Progenitor cell of endocrine pancreas (in vitro differentiated cells): Measurements from ENCODE around the gene RREB1. TPM values are rescaled to one million over a fixed set of nuclear protein-coding genes. Genes with fewer than 3 reads are reported as not detected.

Source experiments
- DNase-seq: peaks from one replicate; pipeline ENCODE4 v3.0.0; 2021; ENCODE audit warnings: low spot score; ENCODE audit not compliant: unreplicated experiment
- H3K27ac Mint-ChIP-seq: 2 replicates; pipeline ENCODE4 v1.8.0; 2021; ENCODE audit warnings: mild to moderate bottlenecking, moderate library complexity, mixed read lengths
- H3K27me3 Mint-ChIP-seq: 2 replicates; pipeline ENCODE4 v1.8.0; 2021; ENCODE audit warnings: mixed read lengths
- H3K36me3 Mint-ChIP-seq: 2 replicates; pipeline ENCODE4 v1.8.0; 2022; ENCODE audit warnings: mixed read lengths; ENCODE audit not compliant: insufficient read depth
- H3K4me1 Mint-ChIP-seq: 2 replicates; pipeline ENCODE4 v1.8.0; 2021; ENCODE audit warnings: low read depth, mixed read lengths
- H3K4me3 Mint-ChIP-seq: 2 replicates; pipeline ENCODE4 v1.8.0; 2021; ENCODE audit warnings: low read depth, mild to moderate bottlenecking, moderate library complexity, mixed read lengths
- H3K9me3 Mint-ChIP-seq: 2 replicates; pipeline ENCODE4 v1.8.0; 2021; ENCODE audit warnings: low read depth, mixed read lengths
- total RNA-seq: library from RNA; stranded (reverse); gene quantifications from 2 replicates; pipeline ENCODE4 v1.2.1, GENCODE V29; 2021
- TF ChIP-seq, protein P1 (sequence below): fragments of 200-600 bp; sonication (generic); IDR thresholded peaks from one replicate; pipeline ENCODE4 v1.5.0; 2021; ENCODE audit warnings: antibody characterized with exemption, mild to moderate bottlenecking; ENCODE audit not compliant: unreplicated experiment

RREB1 gene
- total RNA-seq, 1 donor from 2014 or later = 71.7 TPM

DNA sequence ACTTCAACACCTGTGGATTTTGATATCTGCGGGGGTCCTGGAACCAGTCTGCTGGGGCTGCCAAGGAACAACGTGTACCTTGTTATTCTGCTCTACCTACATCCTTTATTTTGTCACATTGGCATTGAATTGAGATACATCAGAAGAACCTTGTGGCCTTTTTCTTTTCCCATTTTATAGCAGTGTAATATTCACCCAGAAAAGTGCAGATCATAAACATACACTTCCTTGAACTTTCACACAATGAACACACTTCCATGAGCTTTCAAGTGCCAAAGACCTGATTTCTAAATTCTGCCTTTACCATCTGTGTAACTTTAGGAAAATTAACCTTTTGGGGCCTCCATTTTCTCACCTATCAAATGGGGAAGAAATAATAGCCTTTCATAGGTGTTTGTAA, 29.9 kb upstream of the RREB1 start:
- Mint-ChIP-seq H3K27me3 (no peaks in the 10 kb centered on the region), H3K9me3 (no peaks in the 10 kb centered on the region), H3K36me3 (no peaks in the 10 kb centered on the region), H3K27ac (no peak overlapping the region), H3K4me1 (peaks cover 2% of the 10 kb centered on the region), H3K4me3 (no peak overlapping the region)
- TF ChIP-seq, protein P1, sequence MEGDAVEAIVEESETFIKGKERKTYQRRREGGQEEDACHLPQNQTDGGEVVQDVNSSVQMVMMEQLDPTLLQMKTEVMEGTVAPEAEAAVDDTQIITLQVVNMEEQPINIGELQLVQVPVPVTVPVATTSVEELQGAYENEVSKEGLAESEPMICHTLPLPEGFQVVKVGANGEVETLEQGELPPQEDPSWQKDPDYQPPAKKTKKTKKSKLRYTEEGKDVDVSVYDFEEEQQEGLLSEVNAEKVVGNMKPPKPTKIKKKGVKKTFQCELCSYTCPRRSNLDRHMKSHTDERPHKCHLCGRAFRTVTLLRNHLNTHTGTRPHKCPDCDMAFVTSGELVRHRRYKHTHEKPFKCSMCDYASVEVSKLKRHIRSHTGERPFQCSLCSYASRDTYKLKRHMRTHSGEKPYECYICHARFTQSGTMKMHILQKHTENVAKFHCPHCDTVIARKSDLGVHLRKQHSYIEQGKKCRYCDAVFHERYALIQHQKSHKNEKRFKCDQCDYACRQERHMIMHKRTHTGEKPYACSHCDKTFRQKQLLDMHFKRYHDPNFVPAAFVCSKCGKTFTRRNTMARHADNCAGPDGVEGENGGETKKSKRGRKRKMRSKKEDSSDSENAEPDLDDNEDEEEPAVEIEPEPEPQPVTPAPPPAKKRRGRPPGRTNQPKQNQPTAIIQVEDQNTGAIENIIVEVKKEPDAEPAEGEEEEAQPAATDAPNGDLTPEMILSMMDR = no peak
- DNase-seq = no peak

DNA sequence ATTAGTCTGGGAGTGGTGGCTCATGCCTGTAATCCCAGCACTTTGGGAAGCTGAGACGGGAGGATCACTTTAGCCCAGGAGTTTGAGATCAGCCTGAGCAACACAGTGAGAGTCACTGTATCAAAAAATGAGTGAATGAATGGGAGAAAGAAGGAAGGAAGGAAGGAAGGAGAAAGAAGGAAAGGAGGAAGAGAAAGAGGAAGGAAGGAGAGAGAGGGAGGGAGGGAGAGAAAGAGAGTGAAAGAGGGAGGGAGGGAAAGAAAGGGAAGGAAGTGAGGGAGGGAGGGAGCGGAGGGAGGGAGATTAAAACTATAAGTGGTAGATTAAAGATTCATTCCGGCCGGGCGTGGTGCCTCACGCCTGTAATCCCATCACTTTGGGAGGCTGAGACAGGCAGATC, 28.9 kb upstream of the RREB1 start:
- DNase-seq = no peak
- H3K27ac Mint-ChIP-seq = no peak overlapping the region

DNA sequence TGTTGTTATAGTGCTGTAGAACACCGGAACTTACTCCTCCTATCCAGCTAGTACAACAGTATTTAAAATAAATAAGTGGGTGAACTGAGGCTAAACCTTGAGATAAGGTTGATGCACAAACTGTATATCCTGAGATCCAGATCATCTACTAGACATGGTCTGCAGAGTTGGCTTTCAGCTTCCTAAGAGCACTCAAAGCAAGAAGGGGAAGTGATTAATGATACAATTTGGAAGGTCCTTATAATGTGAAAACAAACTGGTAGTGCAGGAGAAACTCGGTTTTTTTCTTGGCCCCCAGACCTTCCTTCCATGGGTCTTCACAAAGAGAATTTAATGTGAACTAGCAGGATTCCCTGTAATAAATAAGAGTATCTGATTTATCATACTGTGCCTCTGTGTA, 27.4 kb upstream of the RREB1 start:
- Mint-ChIP-seq H3K36me3 (no peaks in the 10 kb centered on the region), H3K4me1 (peaks cover 2% of the 10 kb centered on the region), H3K9me3 (no peaks in the 10 kb centered on the region), H3K27me3 (peaks cover 5% of the 10 kb centered on the region), H3K27ac (no peak overlapping the region), H3K4me3 (no peak overlapping the region)
- TF ChIP-seq, protein P1 = no peak
- no peak for DNase-seq

More for the DNA sequence above, 28.9 kb upstream of the RREB1 start:
- TF ChIP-seq, protein P1 = no peak
- H3K36me3 Mint-ChIP-seq = no peaks in the 10 kb centered on the region
- H3K4me1 Mint-ChIP-seq = peaks cover 2% of the 10 kb centered on the region
- H3K4me3 Mint-ChIP-seq = no peak overlapping the region
- no peaks in the 10 kb centered on the region for H3K27me3 Mint-ChIP-seq
- no peaks in the 10 kb centered on the region for H3K9me3 Mint-ChIP-seq

DNA sequence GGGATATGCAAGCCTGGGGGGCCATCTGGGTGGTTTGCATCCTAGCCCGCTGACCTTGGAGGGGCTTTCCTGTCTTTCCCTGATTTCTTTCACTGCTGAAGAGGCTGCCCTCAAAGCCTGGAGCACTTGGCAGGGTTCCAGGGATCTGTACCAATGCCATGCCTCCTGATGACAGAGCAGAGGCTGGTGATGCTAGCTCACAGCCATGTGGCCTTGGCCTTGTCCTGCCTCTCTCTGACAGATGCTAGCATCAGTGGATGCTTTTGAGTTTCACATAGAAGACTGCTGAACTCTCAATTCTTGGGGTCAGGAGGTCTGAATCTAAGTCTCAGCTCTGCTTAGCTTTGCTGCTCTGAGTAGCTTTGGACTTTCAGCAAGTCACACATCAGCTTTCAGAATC, 21.9 kb upstream of the RREB1 start:
- peaks cover 8% of the 10 kb centered on the region for H3K4me1 Mint-ChIP-seq
- H3K27ac Mint-ChIP-seq = no peak overlapping the region
- DNase-seq = no peak
- no peaks in the 10 kb centered on the region for H3K36me3 Mint-ChIP-seq
- no peaks in the 10 kb centered on the region for H3K9me3 Mint-ChIP-seq
- H3K27me3 Mint-ChIP-seq = peaks cover 12% of the 10 kb centered on the region
- H3K4me3 Mint-ChIP-seq = no peak overlapping the region
- TF ChIP-seq, protein P1 = no peak

DNA sequence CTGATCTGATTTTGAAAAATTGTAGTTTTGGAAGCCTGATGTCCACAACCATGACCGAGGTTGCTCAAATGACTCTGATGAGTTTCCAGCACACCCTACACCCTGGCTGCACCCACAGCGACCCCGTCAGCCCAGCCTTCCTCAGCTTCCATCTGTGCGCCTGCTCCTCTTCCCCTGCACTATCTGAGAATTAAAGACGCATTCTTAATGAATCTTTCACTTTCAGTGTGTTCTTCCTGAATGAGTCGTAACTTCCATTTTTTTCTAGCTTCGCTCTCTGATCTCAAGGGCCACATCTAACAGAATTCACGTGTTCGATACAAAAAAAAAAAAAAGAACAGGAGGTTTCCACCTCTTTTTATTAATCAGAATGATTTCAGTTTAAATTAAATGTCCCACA, 21.3 kb upstream of the RREB1 start:
- H3K4me3 Mint-ChIP-seq = no peak overlapping the region
- H3K36me3 Mint-ChIP-seq = no peaks in the 10 kb centered on the region
- no peak for DNase-seq
- no peak overlapping the region for H3K27ac Mint-ChIP-seq
- H3K27me3 Mint-ChIP-seq = peaks cover 12% of the 10 kb centered on the region
- TF ChIP-seq, protein P1 = no peak
- H3K4me1 Mint-ChIP-seq = peaks cover 8% of the 10 kb centered on the region
- no peaks in the 10 kb centered on the region for H3K9me3 Mint-ChIP-seq
